Measurements from ENCODE around the gene PLCD3. TPM values are rescaled to one million over a fixed set of nuclear protein-coding genes. Genes with fewer than 3 reads are reported as not detected.

The PLCD3 gene
- total and polyA plus RNA-seq, 10 of the 15 experiments (the other 5 are each of a cell fraction or from before 2014, with no cell fraction given): 0.02 to 1.6 (median 0.44) TPM

DNA sequence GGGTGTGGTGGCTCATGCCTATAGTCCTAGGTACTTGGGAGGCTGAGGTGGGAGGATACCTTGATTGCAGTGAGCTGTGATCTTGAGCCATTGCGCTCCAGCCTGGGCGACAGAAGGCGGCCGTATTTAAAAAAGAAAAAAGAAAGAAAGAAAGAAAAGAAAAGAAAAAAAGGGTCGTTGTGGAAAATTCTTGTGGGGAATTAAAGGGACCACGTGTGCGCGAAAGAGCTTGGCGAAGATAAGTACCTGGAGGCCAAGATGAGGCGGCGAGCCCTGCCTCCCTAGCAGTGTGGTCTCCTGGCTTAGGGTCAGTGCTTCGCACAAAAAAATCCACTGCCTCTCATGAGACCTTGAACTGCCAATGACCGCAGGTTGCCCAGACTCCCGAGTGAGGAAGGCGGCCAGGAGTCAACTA is 71.9 kb downstream of the PLCD3 start:
- ChIA-PET POLR2A (interaction anchor here (0.6 to 6.0 kb wide), 13 partner anchors 11 to 599 kb away, joined by 3 to 119 read pairs (median 4); partner anchors contain the start of genes ACBD4 and DCAKD), CTCF (interaction anchor here (0.6 to 4.6 kb wide), 6 partner anchors 10 to 285 kb away, joined by 3 to 35 read pairs (median 12); partner anchors contain the start of genes ACBD4 and DCAKD), RAD21 (ENCODE audit: unreplicated experiment) (interaction anchor here (1.0 to 5.9 kb wide), 5 partner anchors 10 to 75 kb away, joined by 3 to 49 read pairs (median 5); partner anchors contain the start of genes ACBD4 and DCAKD), SMC1A (ENCODE audit: uncharacterized antibody, unreplicated experiment) (interaction anchor here (0.9 to 5.0 kb wide), 5 partner anchors 10 to 140 kb away, joined by 3 to 38 read pairs (median 4); partner anchors contain the start of gene DCAKD)
- Histone ChIP-seq H3K4me3 (peak overlapping the region; percentile 84), H4K20me1 (ENCODE audit: control insufficient read depth, insufficient read depth) (no peaks in the 10 kb centered on the region; the same call in 1 of the 2 replicates), H3K27ac (ENCODE audit: control insufficient read depth, insufficient read depth) (peak overlapping the region; percentile 98), H3K27me3 (replicated peaks in 1 of 2; ENCODE audit: control insufficient read depth in 2 of 2, insufficient read depth in 2 of 2, low read length in 1 of 2) (no peaks in the 10 kb centered on the region), H2AFZ (ENCODE audit: control insufficient read depth, low read depth, low read length) (peak overlapping the region; percentile 90), H3K9ac (ENCODE audit: control insufficient read depth, insufficient read depth, low read length) (peak overlapping the region; percentile 99), H3K4me2 (ENCODE audit: control insufficient read depth, insufficient read depth) (peak overlapping the region; percentile 77), H3K36me3 (ENCODE audit: control insufficient read depth in 2 of 2, insufficient read depth in 2 of 2, low read length in 1 of 2) (peaks cover 0 to 6% of the 10 kb centered on the region in 2 experiments; a peak in 2 of 4 replicates), H3K4me1 (ENCODE audit: control insufficient read depth, insufficient read depth, low read length) (peaks cover 10% of the 10 kb centered on the region), H3K79me2 (ENCODE audit: control insufficient read depth, insufficient read depth, low read length) (peaks cover 59% of the 10 kb centered on the region), H3K9me3 (replicated peaks; ENCODE audit: control insufficient read depth, insufficient read depth, low read length) (no peaks in the 10 kb centered on the region)
- peak; percentile 6 for ATAC-seq
- intact Hi-C loops (cut with micrococcal nuclease; ENCODE audit: unreplicated experiment) (no loop called here), in situ Hi-C loops (cut with MboI) (no loop called here)
- WGBS (ENCODE audit: insufficient coverage, insufficient replicate concordance, low lambda C conversion rate, missing lambda C conversion rate): 12% methylated on average over 15 of the region's 15 CpGs
- DNase-seq (ENCODE audit: low read depth, low spot score): no peak
- FAIRE-seq: no peak
- BruUV-seq (replicated peaks): TSS peak; percentile 94
- TF ChIP-seq, protein P1, sequence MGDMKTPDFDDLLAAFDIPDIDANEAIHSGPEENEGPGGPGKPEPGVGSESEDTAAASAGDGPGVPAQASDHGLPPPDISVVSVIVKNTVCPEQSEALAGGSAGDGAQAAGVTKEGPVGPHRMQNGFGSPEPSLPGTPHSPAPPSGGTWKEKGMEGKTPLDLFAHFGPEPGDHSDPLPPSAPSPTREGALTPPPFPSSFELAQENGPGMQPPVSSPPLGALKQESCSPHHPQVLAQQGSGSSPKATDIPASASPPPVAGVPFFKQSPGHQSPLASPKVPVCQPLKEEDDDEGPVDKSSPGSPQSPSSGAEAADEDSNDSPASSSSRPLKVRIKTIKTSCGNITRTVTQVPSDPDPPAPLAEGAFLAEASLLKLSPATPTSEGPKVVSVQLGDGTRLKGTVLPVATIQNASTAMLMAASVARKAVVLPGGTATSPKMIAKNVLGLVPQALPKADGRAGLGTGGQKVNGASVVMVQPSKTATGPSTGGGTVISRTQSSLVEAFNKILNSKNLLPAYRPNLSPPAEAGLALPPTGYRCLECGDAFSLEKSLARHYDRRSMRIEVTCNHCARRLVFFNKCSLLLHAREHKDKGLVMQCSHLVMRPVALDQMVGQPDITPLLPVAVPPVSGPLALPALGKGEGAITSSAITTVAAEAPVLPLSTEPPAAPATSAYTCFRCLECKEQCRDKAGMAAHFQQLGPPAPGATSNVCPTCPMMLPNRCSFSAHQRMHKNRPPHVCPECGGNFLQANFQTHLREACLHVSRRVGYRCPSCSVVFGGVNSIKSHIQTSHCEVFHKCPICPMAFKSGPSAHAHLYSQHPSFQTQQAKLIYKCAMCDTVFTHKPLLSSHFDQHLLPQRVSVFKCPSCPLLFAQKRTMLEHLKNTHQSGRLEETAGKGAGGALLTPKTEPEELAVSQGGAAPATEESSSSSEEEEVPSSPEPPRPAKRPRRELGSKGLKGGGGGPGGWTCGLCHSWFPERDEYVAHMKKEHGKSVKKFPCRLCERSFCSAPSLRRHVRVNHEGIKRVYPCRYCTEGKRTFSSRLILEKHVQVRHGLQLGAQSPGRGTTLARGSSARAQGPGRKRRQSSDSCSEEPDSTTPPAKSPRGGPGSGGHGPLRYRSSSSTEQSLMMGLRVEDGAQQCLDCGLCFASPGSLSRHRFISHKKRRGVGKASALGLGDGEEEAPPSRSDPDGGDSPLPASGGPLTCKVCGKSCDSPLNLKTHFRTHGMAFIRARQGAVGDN (IDR thresholded peaks at IDR 0.05): no peak
- TF ChIP-seq FOXM1 (IDR thresholded peaks at IDR 0.05; ENCODE audit: low read depth, low read length): no peak
- TF ChIP-seq, protein P2, sequence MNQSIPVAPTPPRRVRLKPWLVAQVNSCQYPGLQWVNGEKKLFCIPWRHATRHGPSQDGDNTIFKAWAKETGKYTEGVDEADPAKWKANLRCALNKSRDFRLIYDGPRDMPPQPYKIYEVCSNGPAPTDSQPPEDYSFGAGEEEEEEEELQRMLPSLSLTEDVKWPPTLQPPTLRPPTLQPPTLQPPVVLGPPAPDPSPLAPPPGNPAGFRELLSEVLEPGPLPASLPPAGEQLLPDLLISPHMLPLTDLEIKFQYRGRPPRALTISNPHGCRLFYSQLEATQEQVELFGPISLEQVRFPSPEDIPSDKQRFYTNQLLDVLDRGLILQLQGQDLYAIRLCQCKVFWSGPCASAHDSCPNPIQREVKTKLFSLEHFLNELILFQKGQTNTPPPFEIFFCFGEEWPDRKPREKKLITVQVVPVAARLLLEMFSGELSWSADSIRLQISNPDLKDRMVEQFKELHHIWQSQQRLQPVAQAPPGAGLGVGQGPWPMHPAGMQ (IDR thresholded peaks at IDR 0.05; ENCODE audit: borderline replicate concordance): no peak
- TF ChIP-seq SPI1 (IDR thresholded peaks at IDR 0.05; ENCODE audit: borderline replicate concordance, insufficient read depth, low read depth, low read length): no peak
- TF ChIP-seq IRF4 (IDR thresholded peaks at IDR 0.05; ENCODE audit: low read depth, low read length): no peak
- no peak for TF ChIP-seq HDGF (IDR thresholded peaks at IDR 0.05)
- TF ChIP-seq EP300 (IDR thresholded peaks at IDR 0.05; ENCODE audit: borderline replicate concordance in 1 of 2, control insufficient read depth in 1 of 2, low read depth in 2 of 2, low read length in 2 of 2): no peak
- peak; percentile 51; the same call in 1 of the 2 replicates for TF ChIP-seq RB1 (IDR thresholded peaks at IDR 0.05; ENCODE audit: borderline replicate concordance)
- no peak for TF ChIP-seq RAD21 (IDR thresholded peaks at IDR 0.05; ENCODE audit: insufficient read depth, low read depth, low read length)
- no peak for TF ChIP-seq ZNF217 (IDR thresholded peaks at IDR 0.05)
- no peak for TF ChIP-seq DPF2 (IDR thresholded peaks at IDR 0.05)
- TF ChIP-seq, protein P3, sequence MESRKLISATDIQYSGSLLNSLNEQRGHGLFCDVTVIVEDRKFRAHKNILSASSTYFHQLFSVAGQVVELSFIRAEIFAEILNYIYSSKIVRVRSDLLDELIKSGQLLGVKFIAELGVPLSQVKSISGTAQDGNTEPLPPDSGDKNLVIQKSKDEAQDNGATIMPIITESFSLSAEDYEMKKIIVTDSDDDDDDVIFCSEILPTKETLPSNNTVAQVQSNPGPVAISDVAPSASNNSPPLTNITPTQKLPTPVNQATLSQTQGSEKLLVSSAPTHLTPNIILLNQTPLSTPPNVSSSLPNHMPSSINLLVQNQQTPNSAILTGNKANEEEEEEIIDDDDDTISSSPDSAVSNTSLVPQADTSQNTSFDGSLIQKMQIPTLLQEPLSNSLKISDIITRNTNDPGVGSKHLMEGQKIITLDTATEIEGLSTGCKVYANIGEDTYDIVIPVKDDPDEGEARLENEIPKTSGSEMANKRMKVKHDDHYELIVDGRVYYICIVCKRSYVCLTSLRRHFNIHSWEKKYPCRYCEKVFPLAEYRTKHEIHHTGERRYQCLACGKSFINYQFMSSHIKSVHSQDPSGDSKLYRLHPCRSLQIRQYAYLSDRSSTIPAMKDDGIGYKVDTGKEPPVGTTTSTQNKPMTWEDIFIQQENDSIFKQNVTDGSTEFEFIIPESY (IDR thresholded peaks at IDR 0.05): 0 out of 2 replicates have a peak, but pooled peaks have one; percentile 21
- TF ChIP-seq SREBF1 (IDR thresholded peaks at IDR 0.05; ENCODE audit: low read length): no peak
- TF ChIP-seq KDM1A (IDR thresholded peaks at IDR 0.05; ENCODE audit: borderline replicate concordance): no peak
- no peak for TF ChIP-seq CHD4 (IDR thresholded peaks at IDR 0.05)
